GM18870 (cell line): ENCODE results near the gene ADGRE3.
A peak's percentile ranks its signal among the peaks of the same experiment; 100 is the strongest.

Source experiments
- ATAC-seq: cut with Tn5 transposase; IDR thresholded peaks from one replicate; pipeline ENCODE4 v1.9.1; 2021; ENCODE audit warnings: moderate library complexity; ENCODE audit not compliant: unreplicated experiment

The ADGRE3 gene, protein sequence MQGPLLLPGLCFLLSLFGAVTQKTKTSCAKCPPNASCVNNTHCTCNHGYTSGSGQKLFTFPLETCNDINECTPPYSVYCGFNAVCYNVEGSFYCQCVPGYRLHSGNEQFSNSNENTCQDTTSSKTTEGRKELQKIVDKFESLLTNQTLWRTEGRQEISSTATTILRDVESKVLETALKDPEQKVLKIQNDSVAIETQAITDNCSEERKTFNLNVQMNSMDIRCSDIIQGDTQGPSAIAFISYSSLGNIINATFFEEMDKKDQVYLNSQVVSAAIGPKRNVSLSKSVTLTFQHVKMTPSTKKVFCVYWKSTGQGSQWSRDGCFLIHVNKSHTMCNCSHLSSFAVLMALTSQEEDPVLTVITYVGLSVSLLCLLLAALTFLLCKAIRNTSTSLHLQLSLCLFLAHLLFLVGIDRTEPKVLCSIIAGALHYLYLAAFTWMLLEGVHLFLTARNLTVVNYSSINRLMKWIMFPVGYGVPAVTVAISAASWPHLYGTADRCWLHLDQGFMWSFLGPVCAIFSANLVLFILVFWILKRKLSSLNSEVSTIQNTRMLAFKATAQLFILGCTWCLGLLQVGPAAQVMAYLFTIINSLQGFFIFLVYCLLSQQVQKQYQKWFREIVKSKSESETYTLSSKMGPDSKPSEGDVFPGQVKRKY

GRCh38 chr19:14674764-14675163 is at the start of gene ADGRE3:
Gene ADGRE3, minus strand, starts transcription at chr19:14674844. Its CDS starts 74 bp downstream, at chr19:14674770.
- no peak for ATAC-seq

DNA sequence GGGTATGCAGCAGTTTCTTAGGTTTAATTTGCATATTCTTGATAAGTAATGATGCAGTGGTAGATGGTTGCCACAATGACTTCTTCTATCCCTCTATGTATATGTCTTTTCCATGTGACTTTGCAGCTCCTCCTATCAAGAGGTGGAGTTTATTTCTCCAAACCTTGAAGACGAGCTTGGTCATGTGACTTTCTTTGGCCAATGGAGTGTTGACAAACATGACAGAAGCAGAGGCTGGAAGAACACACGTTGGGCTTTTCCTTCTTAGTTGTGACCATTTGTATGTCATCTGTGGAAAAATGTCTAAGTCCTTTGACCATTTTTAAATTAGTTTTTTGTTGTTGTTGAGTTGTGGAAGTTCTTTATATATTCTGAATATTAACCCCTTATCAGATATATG is 47.5 kb upstream of the ADGRE3 start:
- ATAC-seq: no peak

- no peak for ATAC-seq
These were observed 44.5 kb upstream of the ADGRE3 start for GRCh38 chr19:14719162-14719561.

- ATAC-seq: no peak
These were observed 44.0 kb upstream of the ADGRE3 start for GRCh38 chr19:14718522-14719116.

DNA sequence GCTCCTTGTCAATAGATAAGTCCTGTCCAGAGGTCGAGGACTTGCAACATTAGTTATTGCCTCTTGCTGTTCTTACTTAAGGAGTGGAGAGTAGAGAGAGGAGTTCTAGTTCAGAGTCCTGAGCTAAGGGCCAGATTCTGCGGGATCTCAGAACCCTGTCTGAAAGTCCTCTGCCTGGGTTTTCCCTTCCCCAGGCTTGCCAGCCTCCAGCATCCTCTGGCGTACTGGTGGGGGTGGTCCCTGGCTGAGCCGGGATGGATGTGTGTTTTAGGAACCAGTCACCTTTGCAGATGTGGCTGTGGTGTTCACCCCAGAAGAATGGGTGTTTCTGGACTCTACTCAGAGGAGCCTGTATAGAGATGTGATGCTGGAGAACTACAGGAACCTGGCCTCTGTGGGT is 41.2 kb upstream of the ADGRE3 start:
- ATAC-seq: no peak

GRCh38 chr19:14704450-14704849 is 29.8 kb upstream of the ADGRE3 start:
- ATAC-seq: no peak

DNA sequence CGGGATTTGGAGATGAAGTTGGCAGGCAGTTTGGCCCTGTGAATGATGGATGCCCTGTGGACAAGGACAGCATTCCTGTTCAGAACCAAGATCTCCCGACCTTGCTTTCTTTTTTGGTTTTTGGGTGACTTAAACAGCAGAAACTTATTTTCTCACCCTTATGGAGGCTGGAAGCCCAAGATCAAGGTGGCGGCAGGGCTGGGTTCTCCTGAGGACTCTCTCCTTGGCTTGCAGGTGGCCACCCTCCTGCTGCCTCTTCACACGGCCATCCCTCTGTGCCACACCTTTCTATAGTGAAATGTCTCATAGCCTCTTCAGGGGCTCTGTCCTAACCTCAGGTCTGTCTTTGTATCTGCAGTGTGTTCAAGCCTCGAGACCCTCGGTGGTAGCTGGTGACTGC is 29.2 kb upstream of the ADGRE3 start:
- ATAC-seq: no peak

DNA sequence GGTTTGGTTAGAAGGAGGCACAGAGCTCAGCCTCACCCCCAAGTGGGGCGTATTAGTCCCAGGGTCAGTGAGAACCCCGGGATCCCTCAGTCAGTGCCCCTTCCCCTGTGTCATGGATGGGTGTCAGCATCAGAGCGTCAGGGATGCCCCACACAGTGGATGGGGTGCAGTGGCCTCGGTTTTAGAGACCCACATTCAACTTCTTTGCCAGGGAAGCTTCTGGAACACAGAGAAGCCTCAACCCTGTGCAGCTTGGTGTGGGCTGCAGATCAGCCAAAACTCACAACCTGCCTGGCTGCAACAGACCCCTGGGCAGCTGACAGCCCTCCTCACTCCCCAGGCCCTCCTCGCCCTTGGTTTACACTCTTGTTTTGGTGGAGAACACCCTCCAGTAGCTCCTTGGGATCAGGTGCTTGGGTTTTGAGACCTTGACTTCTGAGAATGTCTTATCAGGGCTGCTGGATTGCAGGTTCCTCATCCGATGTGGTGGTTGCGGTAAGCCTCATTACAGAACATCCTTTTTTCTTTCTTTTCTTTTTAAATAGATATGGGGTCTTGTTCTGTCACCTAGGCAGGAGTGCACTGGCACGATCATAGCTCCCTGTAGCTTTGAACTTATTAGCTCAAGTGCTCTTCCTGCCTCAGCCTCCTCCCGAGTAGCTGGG is 26.2 kb upstream of the ADGRE3 start:
- ATAC-seq: no peak

GRCh38 chr19:14699641-14700040 is 25.0 kb upstream of the ADGRE3 start:
- no peak for ATAC-seq

- ATAC-seq: no peak
These were observed 20.8 kb upstream of the ADGRE3 start for GRCh38 chr19:14695471-14695870.

DNA sequence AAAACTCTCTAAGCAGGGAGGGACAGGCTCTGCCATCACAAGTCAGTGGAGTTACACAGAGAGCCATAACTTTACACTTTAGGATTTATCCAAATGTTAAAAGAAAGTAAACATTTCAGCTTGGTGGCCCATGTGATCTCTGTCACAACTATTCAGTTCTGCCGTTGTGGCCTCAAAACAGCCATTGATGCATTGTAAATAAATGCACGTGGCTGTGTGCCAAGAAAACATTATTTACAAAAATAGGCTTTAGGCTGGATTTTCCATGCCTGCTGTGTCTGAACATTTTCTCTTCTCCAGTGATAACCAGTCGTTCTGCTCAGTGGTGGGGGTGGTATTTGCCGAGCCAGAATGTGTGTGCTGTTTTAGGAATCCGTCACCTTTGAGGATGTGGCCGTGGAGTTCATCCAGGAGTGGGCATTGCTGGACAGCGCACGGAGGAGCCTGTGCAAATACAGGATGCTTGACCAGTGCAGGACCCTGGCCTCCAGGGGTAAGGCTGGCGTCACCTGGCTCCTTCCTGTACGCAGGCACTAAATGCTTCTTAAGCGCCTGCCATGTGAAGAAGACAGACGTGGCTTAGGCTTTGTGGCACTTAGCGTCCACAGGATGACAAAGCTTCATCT is 20.1 kb upstream of the ADGRE3 start:
- no peak for ATAC-seq

DNA sequence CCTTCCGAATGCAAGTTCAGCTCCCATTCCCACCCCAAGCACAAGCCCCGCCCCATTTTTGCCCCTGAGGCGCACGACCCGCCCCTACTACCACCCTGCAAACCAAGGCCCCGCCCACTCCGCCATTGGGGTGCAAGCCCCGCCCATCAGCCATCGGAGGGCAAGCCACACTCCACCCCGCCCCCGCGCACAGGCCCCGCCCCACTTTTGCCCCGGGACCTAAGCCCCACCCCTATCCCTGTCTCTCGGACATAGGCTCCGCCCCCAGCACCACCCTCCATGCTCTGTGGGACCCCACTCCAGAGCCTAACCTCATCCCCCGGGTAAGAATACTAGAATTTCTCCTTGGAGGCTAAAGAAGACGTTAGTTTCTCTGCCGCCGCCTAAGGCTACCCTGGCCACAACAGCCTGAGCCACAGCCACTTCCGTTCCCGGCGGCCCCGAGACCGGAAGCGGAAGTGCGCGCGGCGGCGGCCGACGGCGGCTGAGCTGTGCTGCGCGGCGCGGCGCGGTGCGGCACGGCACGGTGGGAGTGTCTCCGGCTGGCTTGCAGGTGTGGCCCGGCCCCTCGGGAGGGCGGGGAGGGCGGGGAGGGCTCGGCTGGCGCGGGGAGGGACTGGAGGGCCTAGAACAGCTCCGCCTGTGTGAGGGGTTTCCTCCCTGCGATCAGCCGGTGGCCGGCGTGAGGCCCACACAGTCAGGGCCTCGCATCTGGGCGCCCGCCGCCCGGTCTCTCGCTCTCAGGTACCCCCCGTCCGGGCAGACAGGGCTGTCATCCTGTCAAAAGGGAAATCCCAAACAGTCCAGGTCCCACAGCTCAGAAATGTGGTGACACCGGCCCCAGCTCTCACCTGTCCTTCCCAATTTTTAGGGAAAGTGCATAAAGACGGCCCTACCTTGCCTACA is 15.2 kb upstream of the ADGRE3 start, which contains the start of gene ZNF333:
Gene ZNF333 (plus strand): TSS at position 451 of the 906 bp plus-strand sequence. CDS start 3,444 bp downstream, outside the sequence.
- peak; percentile 88 for ATAC-seq

DNA sequence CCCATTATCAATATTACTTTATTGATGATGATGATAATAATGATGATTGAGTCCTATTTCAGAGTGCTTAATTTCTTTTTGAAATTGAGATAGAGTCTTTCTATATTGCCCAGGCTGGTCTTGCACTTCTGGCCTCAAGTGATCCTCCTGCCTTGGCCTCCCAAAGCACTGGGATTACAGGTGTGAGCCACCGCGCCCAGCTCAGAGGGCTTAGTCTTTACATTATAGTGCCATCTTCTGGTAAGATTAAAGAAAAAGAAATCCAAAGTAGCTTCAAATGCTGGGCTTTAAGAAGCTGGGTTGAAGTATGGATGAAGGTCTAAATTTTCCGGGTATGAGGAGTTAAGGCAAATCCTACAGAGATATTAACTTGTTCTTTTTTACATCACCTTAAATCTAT is 11.8 kb upstream of the ADGRE3 start:
- ATAC-seq: no peak

- no peak for ATAC-seq
These were observed 8.8 kb upstream of the ADGRE3 start for GRCh38 chr19:14683439-14683838.

DNA sequence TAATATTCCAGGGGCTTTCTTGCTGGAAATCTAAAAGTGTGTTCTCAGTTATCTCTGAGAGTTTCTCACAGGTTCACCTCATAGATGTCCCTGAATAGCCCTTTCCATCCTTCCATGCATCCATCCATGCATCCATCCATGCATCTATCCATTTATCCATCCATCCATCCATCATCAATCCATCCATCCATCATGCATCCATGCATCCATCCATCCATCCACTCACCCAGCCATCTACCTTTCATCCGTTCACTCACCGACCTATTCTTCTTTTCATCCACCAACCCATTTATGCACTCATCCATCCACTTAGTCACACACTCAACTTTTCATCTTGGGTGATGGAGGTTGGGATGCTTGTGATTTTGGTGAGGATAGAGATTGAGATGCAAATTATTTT is 7.4 kb upstream of the ADGRE3 start:
- ATAC-seq: no peak

DNA sequence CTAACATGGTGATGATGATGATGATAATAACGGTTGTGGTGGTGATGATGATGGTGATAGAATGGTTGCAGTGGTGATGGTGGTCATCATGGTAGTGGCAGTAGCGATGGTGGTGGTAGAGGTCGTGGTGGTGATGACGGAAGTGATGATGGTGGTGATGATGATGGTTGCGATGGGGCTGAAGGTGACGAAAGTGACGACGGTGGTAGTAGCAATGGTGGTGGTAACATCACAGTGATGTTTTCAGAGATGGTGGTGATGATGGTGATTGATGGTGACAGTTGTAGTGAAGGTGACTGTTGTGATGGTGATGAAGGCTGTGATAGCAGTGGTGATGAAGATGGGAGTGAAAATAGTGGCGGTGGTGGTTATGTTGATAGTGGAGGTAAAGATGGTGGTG is 3.6 kb upstream of the ADGRE3 start:
- no peak for ATAC-seq

- ATAC-seq: no peak
These were observed 2.8 kb upstream of the ADGRE3 start for GRCh38 chr19:14677464-14677863.

DNA sequence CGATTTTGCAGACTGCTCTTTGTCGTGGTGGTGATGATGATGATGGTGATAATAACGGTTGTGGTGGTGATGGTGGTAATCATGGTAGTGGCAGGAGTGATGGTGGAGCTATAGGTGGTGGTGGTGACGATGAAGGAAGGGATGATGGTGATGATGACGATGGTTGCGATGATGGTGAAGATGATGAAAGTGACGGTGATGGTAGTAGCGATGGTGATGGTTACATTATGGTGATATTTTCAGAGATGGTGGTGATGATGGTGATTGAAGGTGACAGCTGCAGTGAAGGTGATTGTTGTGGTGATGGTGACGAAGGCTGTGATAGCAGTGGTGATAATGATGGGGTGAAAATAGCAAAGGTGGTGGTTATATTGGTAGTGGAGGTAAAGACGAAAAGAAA is 2.1 kb upstream of the ADGRE3 start:
- no peak for ATAC-seq

- ATAC-seq: no peak
These were observed 1.6 kb downstream of the ADGRE3 start for GRCh38 chr19:14673088-14673487.
